Type B pancreatic cell (in vitro differentiated cells): ENCODE data around the gene MYO16. TPM values are rescaled to one million over a fixed set of nuclear protein-coding genes. Genes with fewer than 3 reads are reported as not detected.
"Not testable (repeated sequence)": the region's sequence is repeated elsewhere in the genome, so short reads cannot be mapped to it uniquely, and the experiment has no call there.

Experiments used
- DNase-seq: peaks from one replicate; pipeline ENCODE4 v3.0.0; 2021; ENCODE audit warnings: mixed read lengths; ENCODE audit not compliant: unreplicated experiment; ENCODE audit errors: extremely low spot score
- H3K27ac Mint-ChIP-seq: 2 replicates; pipeline ENCODE4 v1.8.0; 2021; ENCODE audit warnings: mild to moderate bottlenecking, mixed read lengths
- H3K27me3 Mint-ChIP-seq: 2 replicates; pipeline ENCODE4 v1.8.0; 2021; ENCODE audit warnings: mixed read lengths
- H3K36me3 Mint-ChIP-seq: 2 replicates; pipeline ENCODE4 v1.8.0; 2021; ENCODE audit warnings: mixed read lengths
- H3K4me1 Mint-ChIP-seq: one replicate; pipeline ENCODE4 v1.8.0; 2021; ENCODE audit warnings: mixed read lengths; ENCODE audit not compliant: unreplicated experiment
- H3K4me3 Mint-ChIP-seq: 2 replicates; pipeline ENCODE4 v1.8.0; 2021; ENCODE audit warnings: mild to moderate bottlenecking, mixed read lengths
- H3K9me3 Mint-ChIP-seq: 2 replicates; pipeline ENCODE4 v1.8.0; 2021; ENCODE audit warnings: mixed read lengths
- total RNA-seq: library from RNA; stranded (reverse); gene quantifications from 2 replicates; pipeline ENCODE4 v1.2.1, GENCODE V29; 2021; ENCODE audit warnings: low replicate concordance
- TF ChIP-seq, protein P1 (sequence below): fragments of 200-600 bp; sonication (generic); conservative IDR thresholded peaks from 2 replicates; pipeline ENCODE4 v1.5.0; 2021; ENCODE audit warnings: antibody characterized with exemption, mild to moderate bottlenecking

Gene MYO16
- total RNA-seq, 1 donor from 2014 or later: 1.5 TPM

DNA sequence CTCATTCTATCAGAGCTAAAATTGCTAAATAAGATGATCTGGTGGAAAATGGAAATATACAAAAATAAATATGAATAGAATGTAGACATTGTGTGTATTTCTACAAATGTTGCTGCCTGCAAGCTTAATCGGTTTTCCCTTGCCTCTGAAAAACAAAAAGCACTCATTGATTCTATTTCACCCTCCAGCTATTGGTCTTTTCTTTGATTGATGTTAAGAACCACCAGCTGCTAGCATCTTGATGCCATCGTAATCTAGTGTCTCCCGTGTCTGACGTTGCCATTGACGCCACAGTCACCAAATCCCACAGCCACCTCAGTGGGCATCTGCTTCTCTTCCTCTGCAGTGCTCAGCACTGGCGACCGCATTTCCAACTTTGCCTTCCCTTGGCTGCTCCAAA lies 461.8 kb downstream of the MYO16 start:
- Mint-ChIP-seq H3K27me3 (no peaks in the 10 kb centered on the region), H3K4me3 (no peak overlapping the region), H3K4me1 (no peaks in the 10 kb centered on the region), H3K9me3 (no peaks in the 10 kb centered on the region), H3K27ac (no peak overlapping the region), H3K36me3 (no peaks in the 10 kb centered on the region)
- DNase-seq: no peak
- TF ChIP-seq, protein P1, sequence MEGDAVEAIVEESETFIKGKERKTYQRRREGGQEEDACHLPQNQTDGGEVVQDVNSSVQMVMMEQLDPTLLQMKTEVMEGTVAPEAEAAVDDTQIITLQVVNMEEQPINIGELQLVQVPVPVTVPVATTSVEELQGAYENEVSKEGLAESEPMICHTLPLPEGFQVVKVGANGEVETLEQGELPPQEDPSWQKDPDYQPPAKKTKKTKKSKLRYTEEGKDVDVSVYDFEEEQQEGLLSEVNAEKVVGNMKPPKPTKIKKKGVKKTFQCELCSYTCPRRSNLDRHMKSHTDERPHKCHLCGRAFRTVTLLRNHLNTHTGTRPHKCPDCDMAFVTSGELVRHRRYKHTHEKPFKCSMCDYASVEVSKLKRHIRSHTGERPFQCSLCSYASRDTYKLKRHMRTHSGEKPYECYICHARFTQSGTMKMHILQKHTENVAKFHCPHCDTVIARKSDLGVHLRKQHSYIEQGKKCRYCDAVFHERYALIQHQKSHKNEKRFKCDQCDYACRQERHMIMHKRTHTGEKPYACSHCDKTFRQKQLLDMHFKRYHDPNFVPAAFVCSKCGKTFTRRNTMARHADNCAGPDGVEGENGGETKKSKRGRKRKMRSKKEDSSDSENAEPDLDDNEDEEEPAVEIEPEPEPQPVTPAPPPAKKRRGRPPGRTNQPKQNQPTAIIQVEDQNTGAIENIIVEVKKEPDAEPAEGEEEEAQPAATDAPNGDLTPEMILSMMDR: no peak

DNA sequence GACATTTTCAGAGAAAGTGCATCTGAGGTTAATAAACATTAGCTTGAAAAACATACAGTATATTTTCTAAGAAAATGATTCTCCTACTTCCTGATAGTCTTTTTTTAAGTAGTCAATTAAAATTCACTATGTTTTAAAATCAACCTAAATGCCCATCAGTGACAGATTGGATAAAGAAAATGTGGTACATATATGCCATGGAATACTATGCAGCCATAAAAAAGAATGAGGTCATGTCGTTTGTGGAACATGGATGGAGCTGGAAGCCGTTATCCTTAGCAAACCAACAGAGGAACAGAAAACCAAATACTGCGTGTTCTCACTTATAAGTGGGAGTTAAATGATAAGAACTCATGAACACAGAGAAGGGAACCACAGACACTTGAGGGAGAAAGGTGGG lies 462.8 kb downstream of the MYO16 start:
- H3K4me1 Mint-ChIP-seq, H3K27me3 Mint-ChIP-seq, H3K27ac Mint-ChIP-seq, H3K36me3 Mint-ChIP-seq, H3K9me3 Mint-ChIP-seq, DNase-seq, H3K4me3 Mint-ChIP-seq: not testable (repeated sequence)

- TF ChIP-seq, protein P1: no peak
- DNase-seq: no peak
- peaks cover 7% of the 10 kb centered on the region for H3K9me3 Mint-ChIP-seq
- H3K27me3 Mint-ChIP-seq: no peaks in the 10 kb centered on the region
- no peak overlapping the region for H3K27ac Mint-ChIP-seq
- no peaks in the 10 kb centered on the region for H3K36me3 Mint-ChIP-seq
- no peak overlapping the region for H3K4me3 Mint-ChIP-seq
- no peaks in the 10 kb centered on the region for H3K4me1 Mint-ChIP-seq
Observed at GRCh38 chr13:109093998-109094397, 464.6 kb downstream of the MYO16 start.

GRCh38 chr13:109095126-109095525 lies 465.7 kb downstream of the MYO16 start:
- no peak for DNase-seq
- TF ChIP-seq, protein P1: no peak
- no peaks in the 10 kb centered on the region for H3K27me3 Mint-ChIP-seq
- H3K9me3 Mint-ChIP-seq: peaks cover 7% of the 10 kb centered on the region
- H3K4me1 Mint-ChIP-seq: no peaks in the 10 kb centered on the region
- H3K27ac Mint-ChIP-seq: no peak overlapping the region
- H3K4me3 Mint-ChIP-seq: no peak overlapping the region
- H3K36me3 Mint-ChIP-seq: no peaks in the 10 kb centered on the region

DNA sequence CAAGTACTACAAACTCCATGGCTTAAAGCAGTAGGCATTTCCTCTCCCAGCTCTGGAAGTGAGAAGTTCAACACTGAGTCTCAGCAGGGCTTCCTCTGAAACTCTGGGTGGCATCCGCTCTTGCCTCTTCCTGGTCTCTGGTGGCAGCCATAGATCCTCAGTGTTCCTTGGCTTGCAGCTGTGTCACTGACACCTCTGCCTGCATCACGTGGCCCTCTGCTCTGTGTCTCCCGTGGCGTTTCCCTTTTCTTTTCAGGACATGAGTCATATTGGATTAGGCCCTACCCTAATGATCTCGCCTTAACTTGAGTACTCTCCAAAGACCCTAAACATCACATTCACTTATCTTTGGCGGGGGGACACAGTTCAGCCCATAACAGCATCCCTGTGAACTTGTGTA lies 466.7 kb downstream of the MYO16 start:
- DNase-seq: no peak
- no peak overlapping the region for H3K27ac Mint-ChIP-seq
- peaks cover 7% of the 10 kb centered on the region for H3K9me3 Mint-ChIP-seq
- H3K4me3 Mint-ChIP-seq: no peak overlapping the region
- H3K4me1 Mint-ChIP-seq: no peaks in the 10 kb centered on the region
- TF ChIP-seq, protein P1: no peak
- no peaks in the 10 kb centered on the region for H3K36me3 Mint-ChIP-seq
- no peaks in the 10 kb centered on the region for H3K27me3 Mint-ChIP-seq

- peak overlapping the region; percentile 19 for H3K27ac Mint-ChIP-seq
- no peaks in the 10 kb centered on the region for H3K27me3 Mint-ChIP-seq
- H3K4me1 Mint-ChIP-seq: no peaks in the 10 kb centered on the region
- no peak for DNase-seq
- H3K36me3 Mint-ChIP-seq: no peaks in the 10 kb centered on the region
- H3K9me3 Mint-ChIP-seq: peaks cover 7% of the 10 kb centered on the region
- H3K4me3 Mint-ChIP-seq: no peak overlapping the region
- TF ChIP-seq, protein P1: no peak
Observed at GRCh38 chr13:109100705-109101304, 471.4 kb downstream of the MYO16 start.
